Natural killer cell (primary cell): ENCODE results near the gene TGFBI. TPM values are rescaled to one million over a fixed set of nuclear protein-coding genes. Genes with fewer than 3 reads are reported as not detected.

Source experiments
- ATAC-seq, 3 donors: fragments of 150-1000 bp in 2 of 3; fragments of 200-7000 bp in 1 of 3; cut with Tn5 transposase; 1 replicate in 1 of 3; 2 replicates in 2 of 3; pipeline ENCODE4 v1.10.0; 2021; ENCODE audit warnings: mild to moderate bottlenecking in 2 of 3, moderate library complexity in 2 of 3
- DNase-seq, 2 donors: peaks; one replicate each; pipeline versions ENCODE4 v3.0.0 to v3.0.0-alpha.2; 2013 to 2021; ENCODE audit warnings: mixed read lengths in 1 of 2
- H3K27ac ChIP-seq: one replicate; pipeline ENCODE4 v1.5.1; 2013; ENCODE audit warnings: mild to moderate bottlenecking, low read length
- H3K27me3 ChIP-seq: one replicate; pipeline ENCODE4 v1.6.1; 2013; ENCODE audit warnings: low read length; ENCODE audit not compliant: control insufficient read depth, insufficient read depth
- H3K36me3 ChIP-seq: one replicate; pipeline ENCODE4 v1.6.1; 2013; ENCODE audit warnings: low read length; ENCODE audit not compliant: control insufficient read depth, insufficient read depth
- H3K4me1 ChIP-seq: one replicate; pipeline ENCODE4 v1.6.1; 2013; ENCODE audit warnings: low read length; ENCODE audit not compliant: control insufficient read depth, insufficient read depth
- H3K4me3 ChIP-seq: one replicate; pipeline ENCODE4 v1.5.1; 2013; ENCODE audit warnings: low read length
- H3K9me3 ChIP-seq: one replicate; pipeline ENCODE4 v1.6.1; 2013; ENCODE audit warnings: low read length; ENCODE audit not compliant: control insufficient read depth, insufficient read depth
- H3K27ac Mint-ChIP-seq, 2 donors: one replicate each; pipeline ENCODE4 v1.8.0; 2022; ENCODE audit warnings: mild to moderate bottlenecking in 2 of 2, mixed read lengths in 2 of 2, moderate library complexity in 1 of 2
- H3K27me3 Mint-ChIP-seq, 2 donors: one replicate each; pipeline ENCODE4 v1.8.0; 2022; ENCODE audit warnings: low read depth in 2 of 2, mixed read lengths in 2 of 2
- H3K36me3 Mint-ChIP-seq: one replicate; pipeline ENCODE4 v1.8.0; 2022; ENCODE audit warnings: mixed read lengths
- H3K4me1 Mint-ChIP-seq, 2 donors: one replicate each; pipeline ENCODE4 v1.8.0; 2022; ENCODE audit warnings: mixed read lengths in 2 of 2
- H3K4me3 Mint-ChIP-seq: one replicate; pipeline ENCODE4 v1.8.0; 2022; ENCODE audit warnings: mild to moderate bottlenecking, moderate library complexity, mixed read lengths
- H3K9me3 Mint-ChIP-seq, 2 donors: one replicate each; pipeline ENCODE4 v1.8.0; 2022; ENCODE audit warnings: mixed read lengths in 2 of 2
- WGBS: methylation state at CpG from one replicate; pipeline ENCODE4 v1.1.7; 2013; ENCODE audit warnings: missing lambda C conversion rate; ENCODE audit not compliant: insufficient coverage; 5-methylcytosine and 5-hydroxymethylcytosine counted together
- intact Hi-C: fragments of 100-400 bp; cut with micrococcal nuclease; formaldehyde crosslinking; loops from one replicate; pipeline ENCODE4 v1.14.2; 2022
- total RNA-seq, 4 donors: library from RNA; stranded (reverse); fragments of 120-200 nt in 1 of 4; gene quantifications; one replicate each; pipeline versions ENCODE4 v1.2.3 to v1.2.4, GENCODE V29; 2013 to 2022
- TF ChIP-seq, protein P1 (sequence below): fragments of 200-600 bp; IDR thresholded peaks from one replicate; pipeline ENCODE4 v1.8.0; 2022; ENCODE audit warnings: antibody characterized with exemption

TGFBI gene
- 10 to 100 TPM in 2 of 3 donors, 1 to 10 TPM in 1; 6.7 to 19.6 (median 18.5) TPM for total RNA-seq
- total RNA-seq (2013) = 34.7 TPM

GRCh38 chr5:136028782-136029742 is at the start of gene TGFBI:
TSS of gene TGFBI (plus strand) at chr5:136028988. CDS start at chr5:136029056, 68 bp downstream.
- TF ChIP-seq, protein P1, sequence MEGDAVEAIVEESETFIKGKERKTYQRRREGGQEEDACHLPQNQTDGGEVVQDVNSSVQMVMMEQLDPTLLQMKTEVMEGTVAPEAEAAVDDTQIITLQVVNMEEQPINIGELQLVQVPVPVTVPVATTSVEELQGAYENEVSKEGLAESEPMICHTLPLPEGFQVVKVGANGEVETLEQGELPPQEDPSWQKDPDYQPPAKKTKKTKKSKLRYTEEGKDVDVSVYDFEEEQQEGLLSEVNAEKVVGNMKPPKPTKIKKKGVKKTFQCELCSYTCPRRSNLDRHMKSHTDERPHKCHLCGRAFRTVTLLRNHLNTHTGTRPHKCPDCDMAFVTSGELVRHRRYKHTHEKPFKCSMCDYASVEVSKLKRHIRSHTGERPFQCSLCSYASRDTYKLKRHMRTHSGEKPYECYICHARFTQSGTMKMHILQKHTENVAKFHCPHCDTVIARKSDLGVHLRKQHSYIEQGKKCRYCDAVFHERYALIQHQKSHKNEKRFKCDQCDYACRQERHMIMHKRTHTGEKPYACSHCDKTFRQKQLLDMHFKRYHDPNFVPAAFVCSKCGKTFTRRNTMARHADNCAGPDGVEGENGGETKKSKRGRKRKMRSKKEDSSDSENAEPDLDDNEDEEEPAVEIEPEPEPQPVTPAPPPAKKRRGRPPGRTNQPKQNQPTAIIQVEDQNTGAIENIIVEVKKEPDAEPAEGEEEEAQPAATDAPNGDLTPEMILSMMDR = no peak
- 21% methylated on average over 68 of the region's 68 CpGs for WGBS
- Histone ChIP-seq H3K9me3 (no peaks in the 10 kb centered on the region), H3K4me3 (peak within 1 kb of the TSS; percentile 14), H3K27ac (no peak within 1 kb of the TSS), H3K27me3 (peaks cover 10% of the 10 kb centered on the region), H3K36me3 (no peaks in the 10 kb centered on the region), H3K4me1 (peaks cover 8% of the 10 kb centered on the region)
- Mint-ChIP-seq H3K4me1 (peaks cover 2% of the 10 kb centered on the region in 2 donors), H3K27me3 (peaks cover 12 to 18% of the 10 kb centered on the region in 2 donors), H3K9me3 (no peaks in the 10 kb centered on the region), H3K36me3 (no peaks in the 10 kb centered on the region), H3K27ac (no peak within 1 kb of the TSS), H3K4me3 (no peak within 1 kb of the TSS)
- ATAC-seq = peak; percentile 56 to 88 (median 68)
- intact Hi-C loops = no loop called here
- DNase-seq = peak; percentile 20 to 51

- Histone ChIP-seq H3K27ac (no peak overlapping the region), H3K36me3 (no peaks in the 10 kb centered on the region), H3K4me3 (no peak overlapping the region), H3K9me3 (no peaks in the 10 kb centered on the region), H3K4me1 (no peaks in the 10 kb centered on the region), H3K27me3 (peaks cover 7% of the 10 kb centered on the region)
- WGBS = no CpG with 5 or more reads among the region's 2 CpGs
- H3K9me3 Mint-ChIP-seq = no peaks in the 10 kb centered on the region
- intact Hi-C loops = loop anchor here (10.0 kb wide), 1 partner anchor 106 kb away; no protein-coding TSS in a partner anchor
- no peak overlapping the region for H3K27ac Mint-ChIP-seq
- TF ChIP-seq, protein P1 = no peak
- H3K36me3 Mint-ChIP-seq = no peaks in the 10 kb centered on the region
- no peak overlapping the region for H3K4me3 Mint-ChIP-seq
- ATAC-seq (no peak), DNase-seq (no peak)
- H3K27me3 Mint-ChIP-seq = peaks cover 20 to 49% of the 10 kb centered on the region in 2 donors
- H3K4me1 Mint-ChIP-seq = no peaks in the 10 kb centered on the region
These were observed 49.8 kb upstream of the TGFBI start for GRCh38 chr5:135978993-135979392.

DNA sequence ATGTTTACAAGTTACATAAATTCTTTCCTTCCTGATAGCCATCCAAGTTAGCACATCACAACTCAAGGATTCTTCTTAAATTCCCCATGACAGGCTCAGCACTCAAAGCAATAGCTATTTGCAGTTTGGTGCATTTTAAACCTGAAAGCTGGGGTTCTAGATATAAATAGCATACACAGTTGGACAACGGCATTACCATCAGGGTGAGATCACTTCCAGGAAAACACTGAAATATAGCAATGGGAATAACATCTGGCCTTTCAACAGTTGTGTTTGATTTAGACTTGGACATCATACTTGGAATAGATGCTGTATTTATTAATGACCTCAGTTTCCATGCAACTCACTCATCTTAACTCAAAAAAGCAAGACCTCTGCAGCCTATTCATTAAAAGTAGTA is 49.3 kb upstream of the TGFBI start:
- Mint-ChIP-seq H3K9me3 (no peaks in the 10 kb centered on the region), H3K4me1 (no peaks in the 10 kb centered on the region), H3K27me3 (peaks cover 20 to 44% of the 10 kb centered on the region in 2 donors), H3K27ac (no peak overlapping the region), H3K4me3 (no peak overlapping the region), H3K36me3 (no peaks in the 10 kb centered on the region)
- WGBS = 90% methylated on average over 1 of the region's 1 CpG
- Histone ChIP-seq H3K4me3 (no peak overlapping the region), H3K9me3 (no peaks in the 10 kb centered on the region), H3K27ac (no peak overlapping the region), H3K27me3 (peaks cover 7% of the 10 kb centered on the region), H3K36me3 (no peaks in the 10 kb centered on the region), H3K4me1 (no peaks in the 10 kb centered on the region)
- DNase-seq = no peak
- TF ChIP-seq, protein P1 = no peak
- intact Hi-C loops = loop anchor here (10.0 kb wide), 1 partner anchor 105 kb away; no protein-coding TSS in a partner anchor
- ATAC-seq = no peak
